AG20443 (cell line): ENCODE data around the gene CACNG7.
A peak's percentile ranks its signal among the peaks of the same experiment; 100 is the strongest.

Experiments
- DNase-seq: peaks from one replicate; pipeline ENCODE4 v3.0.0; 2012; ENCODE audit warnings: low spot score, mixed read lengths

CACNG7 gene

DNA sequence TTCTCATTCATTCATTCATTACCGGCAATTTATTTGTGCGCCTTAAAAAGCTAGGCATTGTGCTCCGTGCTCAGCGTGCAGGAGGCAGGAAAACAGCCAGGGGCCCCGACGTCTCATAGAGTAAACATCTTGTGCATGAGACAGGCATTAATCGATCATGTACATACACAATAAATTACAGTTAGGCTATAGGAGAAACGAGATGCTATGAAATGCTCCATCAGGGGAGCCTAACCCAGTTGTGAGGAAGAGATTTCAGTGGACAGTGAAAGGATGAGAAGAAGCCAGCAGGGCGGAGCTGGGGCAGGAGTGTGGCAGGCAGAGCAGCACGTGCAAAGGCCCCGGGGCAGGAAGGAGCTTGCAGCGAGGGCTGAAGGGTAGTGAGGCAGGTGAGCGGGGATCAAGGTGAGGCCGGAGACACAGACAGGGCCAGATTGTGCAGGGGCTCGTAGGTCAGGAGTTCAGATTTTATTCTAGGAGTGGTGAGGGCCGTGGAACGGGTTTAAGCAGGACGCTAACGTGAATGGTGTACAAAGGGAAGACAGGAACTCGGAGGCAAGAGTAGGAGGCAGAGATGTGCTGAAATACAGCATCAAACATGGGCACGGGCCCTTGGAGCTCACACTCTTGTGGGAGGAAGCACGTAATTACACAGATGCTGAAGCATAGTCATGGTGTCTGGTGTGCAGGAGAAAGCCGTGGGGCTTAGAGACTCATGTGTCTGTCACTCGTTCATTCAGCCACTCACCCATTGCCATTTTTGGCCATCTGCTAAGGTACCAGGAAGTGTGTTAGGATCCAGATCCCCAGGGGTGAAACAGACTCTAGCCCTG lies 74.6 kb downstream of the CACNG7 start:
- DNase-seq, result no peak

DNA sequence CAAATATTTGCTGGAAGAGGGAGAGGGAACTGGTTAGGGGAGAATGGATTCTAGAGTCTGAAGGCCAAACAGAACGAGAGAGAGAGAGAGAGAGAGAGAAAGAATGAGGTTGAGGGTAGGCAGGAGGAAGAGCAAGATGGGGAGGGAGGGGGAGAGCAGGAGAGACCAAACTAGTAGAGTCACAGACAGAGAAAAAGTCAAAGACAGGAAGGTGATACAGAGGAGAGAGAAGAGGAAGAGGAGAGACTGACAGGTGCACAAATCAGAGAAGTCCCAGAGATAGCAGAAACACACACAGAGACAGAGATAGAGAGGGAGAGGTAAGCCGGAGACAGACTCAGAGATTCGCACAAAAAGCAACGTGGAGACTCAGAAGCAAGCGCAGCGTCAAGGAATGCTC lies 76.8 kb downstream of the CACNG7 start:
- DNase-seq, result no peak

DNA sequence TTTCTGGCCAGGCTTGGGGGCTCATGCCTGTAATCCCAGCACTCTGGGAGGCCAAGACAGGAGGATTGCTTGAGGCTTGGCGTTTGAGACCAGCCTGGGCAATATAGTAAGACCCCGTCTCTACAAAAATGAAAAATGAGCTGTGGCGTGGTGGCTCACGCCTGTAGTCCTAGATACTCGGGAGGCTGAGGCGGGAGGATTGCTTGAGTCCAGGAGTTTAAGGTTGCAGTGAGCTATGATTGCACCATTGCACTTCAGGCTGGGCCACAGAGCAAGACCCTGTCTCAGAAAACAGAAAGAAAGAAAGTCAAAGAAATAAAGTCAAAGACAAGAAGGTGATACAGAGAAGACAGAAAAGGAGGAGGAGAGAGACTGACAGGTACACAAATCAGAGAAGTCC lies 79.9 kb downstream of the CACNG7 start:
- no peak for DNase-seq

DNA sequence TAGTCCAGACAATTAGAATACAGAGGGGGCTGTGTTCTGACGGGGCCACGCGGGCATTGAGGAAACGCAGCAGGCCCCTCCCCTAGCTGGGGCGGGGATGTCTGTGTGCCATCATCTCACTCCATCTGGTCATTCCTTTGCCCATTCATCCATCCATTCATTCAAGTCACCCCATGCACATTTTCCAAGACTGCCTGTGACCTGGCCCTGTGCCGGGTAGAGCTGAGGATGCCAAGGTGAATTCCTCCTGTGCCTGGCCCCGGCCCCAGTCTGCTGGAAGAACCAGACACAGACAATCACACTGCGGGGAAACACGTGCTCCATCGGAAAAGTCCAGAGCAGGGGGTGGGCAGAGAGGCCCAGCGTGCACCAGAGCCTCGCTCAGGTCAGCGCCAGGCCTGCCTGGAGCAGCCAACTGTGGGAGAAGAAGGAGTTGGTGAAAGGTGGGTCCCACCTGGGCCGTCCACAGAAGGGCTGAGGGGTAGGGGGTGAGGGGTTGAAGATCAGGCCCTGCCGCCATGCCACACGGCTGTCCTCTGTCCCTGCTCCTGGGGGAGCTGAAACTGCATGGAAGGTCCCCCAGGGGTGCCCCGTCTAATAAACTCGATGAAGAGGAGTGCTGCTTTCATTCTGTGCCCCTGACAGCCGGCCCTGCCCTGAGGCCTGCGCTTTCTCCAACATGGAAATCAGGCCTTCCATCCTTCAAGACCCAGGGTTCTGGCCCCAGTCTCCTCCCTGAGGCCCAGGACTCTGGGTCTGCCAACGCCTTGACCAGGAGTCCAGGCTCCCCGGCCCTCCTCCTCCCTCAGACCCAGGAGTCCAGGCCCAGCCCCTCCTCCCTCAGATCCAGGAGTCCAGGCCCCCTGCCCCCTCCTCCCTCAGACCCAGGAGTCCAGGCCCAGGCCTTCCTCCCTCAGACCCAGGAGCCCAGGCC lies 80.8 kb downstream of the CACNG7 start:
- no peak for DNase-seq

DNA sequence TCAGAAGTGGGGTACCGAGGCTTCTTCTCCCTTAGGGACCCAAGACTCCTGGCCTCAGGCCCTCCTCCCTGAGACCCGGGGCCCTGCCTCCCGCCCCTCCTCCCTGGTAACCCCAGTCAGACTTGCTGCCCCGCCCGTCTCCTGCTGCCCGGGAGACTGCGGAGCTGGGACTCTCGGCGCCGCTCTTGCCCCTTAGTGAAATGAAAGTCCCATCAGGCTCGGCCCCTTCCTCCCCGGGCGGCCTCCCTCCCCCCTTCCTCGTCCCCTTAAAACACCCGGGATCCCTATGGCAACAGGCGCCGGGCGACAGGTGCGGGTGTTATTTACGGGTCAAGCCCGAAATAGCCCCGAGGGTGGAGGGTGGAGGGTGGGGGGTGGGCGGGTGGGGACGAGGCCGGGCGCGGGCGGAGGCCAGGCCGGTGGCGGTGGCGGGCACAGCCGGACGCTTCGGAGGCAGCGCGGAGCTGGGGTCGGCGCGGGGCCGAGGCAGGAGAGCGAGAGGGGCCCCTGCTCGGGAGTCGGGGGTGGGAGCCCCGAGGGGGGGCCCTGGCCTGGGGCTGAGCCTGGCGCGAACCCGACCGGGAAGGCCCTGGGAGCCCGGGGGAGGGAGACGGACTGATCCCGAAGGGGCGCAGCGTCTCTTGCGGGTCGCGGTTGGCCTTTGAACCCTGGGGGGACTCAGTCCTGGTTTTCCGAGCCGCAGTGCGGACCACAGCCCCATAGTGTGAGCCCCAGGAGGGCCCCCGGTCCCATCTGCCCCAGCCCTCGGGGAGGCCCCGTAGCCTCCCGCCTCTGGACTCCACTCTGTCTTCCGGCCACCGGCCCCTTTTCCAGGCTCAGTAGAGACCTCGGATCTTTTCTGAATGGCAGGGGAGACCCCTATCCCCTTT lies 82.4 kb downstream of the CACNG7 start, which contains the start of gene CACNG6:
Gene CACNG6, plus strand, starts transcription at position 414 of the 890 bp plus-strand sequence. CDS start 1,241 bp downstream, outside the sequence.
- peak; percentile 55 for DNase-seq

DNA sequence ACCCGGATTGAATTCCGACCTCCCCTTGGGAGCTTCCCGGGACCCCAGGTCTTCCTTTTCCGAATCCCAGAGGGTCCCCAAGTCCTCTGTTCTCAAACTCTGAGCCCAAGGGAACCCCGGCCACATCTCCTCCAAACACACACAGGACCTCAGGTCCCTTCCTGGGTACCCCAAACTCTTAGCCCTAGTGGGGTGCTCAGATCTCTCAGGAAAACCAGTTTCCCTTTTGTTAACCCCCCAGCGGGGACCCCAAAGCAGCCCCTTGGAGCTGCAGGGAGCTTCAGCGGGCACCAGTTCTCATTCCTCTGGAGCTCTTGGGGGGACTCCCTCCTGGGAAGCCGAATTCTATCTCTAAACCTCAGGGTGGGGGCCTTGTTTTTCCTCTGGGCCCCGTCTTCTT lies 83.1 kb downstream of the CACNG7 start:
- DNase-seq, result no peak

DNA sequence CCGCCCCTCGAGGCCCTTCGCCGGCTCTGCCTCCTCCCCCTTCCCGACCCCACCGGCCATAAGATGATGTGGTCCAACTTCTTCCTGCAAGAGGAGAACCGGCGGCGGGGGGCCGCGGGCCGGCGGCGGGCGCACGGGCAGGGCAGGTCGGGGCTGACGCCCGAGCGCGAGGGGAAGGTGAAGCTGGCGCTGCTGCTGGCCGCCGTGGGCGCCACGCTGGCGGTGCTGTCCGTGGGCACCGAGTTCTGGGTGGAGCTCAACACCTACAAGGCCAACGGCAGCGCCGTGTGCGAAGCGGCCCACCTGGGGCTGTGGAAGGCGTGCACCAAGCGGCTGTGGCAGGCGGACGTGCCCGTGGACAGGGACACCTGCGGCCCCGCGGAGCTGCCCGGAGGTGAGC lies 83.7 kb downstream of the CACNG7 start:
- DNase-seq, result no peak

DNA sequence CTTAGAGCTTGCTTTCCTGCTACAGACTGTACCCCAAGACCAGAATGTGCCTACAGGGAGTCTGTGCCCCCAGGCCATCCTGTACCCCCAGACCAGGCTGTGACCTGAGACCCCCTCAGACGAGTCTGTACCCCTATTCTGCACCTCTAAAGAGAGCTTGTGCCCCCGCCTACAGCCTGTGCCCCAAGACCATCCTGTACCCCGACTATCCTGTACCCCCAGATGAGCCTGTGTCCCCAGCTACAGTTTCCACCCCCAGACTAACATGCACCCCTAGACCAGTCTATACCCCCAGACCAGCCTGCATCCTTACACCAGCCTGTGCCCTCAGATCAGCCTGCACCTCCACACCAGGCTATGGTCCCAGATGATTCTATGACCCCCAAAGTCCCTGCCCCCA lies 84.4 kb downstream of the CACNG7 start:
- DNase-seq, result no peak
